NCI-H1694 treated with DMSO at 0.1 percent for 48 hours (cell line): ENCODE results near the gene DPY19L3.
"Not testable (repeated sequence)": the region's sequence is repeated elsewhere in the genome, so short reads cannot be mapped to it uniquely, and the experiment has no call there.

Source experiments
- DNase-seq: peaks from one replicate; lab custom pipeline; 2025; lab: John Stamatoyannopoulos, UW

Gene DPY19L3

DNA sequence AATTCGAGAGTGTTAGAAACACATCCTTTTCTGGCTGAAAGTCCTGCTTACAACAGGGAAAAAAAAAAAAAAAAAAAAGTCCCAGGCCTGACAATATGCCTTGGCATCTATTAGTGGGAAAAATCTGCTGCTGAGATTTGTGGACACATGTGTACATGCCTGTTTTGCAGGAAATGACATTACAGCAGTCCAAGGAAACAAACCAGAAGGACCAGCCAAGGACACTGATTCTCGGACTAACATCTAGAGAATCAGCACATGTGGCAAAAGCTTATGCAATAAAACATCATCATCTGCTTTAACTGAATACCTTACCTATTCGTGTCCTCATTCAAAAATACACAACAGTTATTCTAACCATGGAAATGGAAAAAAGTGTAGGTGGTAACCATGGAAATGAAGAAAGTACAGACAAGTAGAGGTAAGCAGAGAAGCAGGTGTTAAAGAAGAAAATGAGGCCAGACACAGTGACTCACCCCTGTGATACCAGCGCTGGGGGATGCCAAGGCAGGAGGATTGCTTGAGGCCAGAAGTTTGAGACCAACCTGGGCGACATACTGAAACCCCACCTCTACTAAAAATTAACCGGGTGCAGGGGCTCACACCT, 9.4 kb upstream of the DPY19L3 start:
- no peak for DNase-seq

GRCh38 chr19:32397671-32398101, 7.9 kb upstream of the DPY19L3 start:
- no peak for DNase-seq

- DNase-seq, result no peak
Observed at GRCh38 chr19:32401992-32402391, 3.6 kb upstream of the DPY19L3 start.

GRCh38 chr19:32403291-32403995, 2.1 kb upstream of the DPY19L3 start:
- DNase-seq, result no peak

- no peak for DNase-seq
Observed at GRCh38 chr19:32404213-32404932, 1.2 kb upstream of the DPY19L3 start.

DNA sequence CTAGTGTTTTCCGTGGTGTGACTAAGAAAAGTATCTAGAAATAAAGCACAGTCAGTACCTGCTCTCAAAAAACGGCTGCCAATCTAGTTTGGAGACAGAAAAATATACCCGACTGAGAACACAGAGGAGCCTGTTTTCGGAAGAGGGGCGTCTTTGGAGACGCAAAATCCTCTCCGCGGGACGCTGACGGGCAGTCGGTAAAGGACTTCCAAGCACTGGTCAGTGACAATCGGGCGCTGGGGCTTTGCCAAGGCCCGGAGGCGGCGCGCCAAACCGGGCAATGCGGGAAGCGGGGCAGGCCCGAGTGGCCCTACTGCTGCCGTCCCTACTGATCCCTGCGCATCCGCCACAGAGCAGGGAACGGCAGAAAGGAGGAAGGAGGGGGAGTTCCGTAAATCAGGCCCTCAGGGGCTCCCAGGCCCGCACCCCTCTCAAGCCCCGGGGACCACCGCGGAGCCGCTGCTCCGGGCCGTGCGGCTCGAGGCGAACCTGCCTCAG, 588 bp upstream of the DPY19L3 start:
- no peak for DNase-seq

GRCh38 chr19:32406161-32407003, 812 bp downstream of the DPY19L3 start:
- DNase-seq, result no peak

DNA sequence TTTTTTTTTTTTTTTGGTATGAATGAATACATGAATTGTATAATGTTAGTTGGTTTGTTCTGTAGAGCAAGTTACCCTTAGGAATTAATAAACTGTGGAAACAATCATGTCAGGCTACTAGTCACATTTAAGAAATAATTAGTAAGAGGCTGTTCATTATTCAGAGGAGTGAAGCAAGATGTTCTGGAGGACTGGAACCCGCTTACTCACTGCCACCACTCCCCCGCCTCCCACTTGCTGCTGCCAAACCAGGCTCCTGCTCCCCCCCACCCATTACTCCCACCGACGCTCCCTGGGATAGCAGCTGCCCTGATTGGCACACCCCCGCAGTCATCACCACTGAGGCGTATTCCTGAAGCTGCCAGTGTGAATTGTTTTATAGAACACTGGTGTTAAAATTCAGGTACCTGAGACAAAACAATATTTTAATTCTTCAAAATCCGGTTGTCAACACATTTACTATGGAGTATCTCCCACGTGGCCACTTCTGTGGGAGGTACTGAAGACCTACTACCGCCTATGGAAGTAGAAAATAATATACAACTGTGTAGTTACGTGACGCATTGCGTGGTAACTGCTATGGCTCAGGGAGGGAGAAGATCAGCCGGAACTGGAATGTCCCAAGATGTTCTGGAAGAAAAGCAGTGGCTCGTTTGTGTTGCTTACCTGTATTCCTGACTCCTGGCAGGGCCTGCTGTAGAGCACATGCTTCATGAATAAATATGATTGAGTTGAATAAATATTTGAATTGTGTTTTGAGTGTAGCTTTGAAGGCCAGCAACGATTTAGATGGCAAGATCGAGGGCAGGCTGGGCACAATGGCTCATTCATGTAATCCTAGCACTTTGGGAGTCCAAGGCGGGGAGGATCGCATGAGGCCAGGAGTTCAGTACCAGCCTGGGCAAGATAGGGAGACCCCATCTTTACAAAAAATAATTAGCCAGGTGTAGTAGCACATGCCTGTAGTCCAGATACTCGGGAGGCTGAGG, 1.7 kb downstream of the DPY19L3 start:
- DNase-seq, result peak; percentile 50

- DNase-seq, result no peak
Observed at GRCh38 chr19:32415246-32415645, 9.7 kb downstream of the DPY19L3 start.

- no peak for DNase-seq
Observed at GRCh38 chr19:32415669-32416068, 10.1 kb downstream of the DPY19L3 start.

- no peak for DNase-seq
Observed at GRCh38 chr19:32416749-32417456, 11.3 kb downstream of the DPY19L3 start.

GRCh38 chr19:32418155-32418554, 12.6 kb downstream of the DPY19L3 start:
- DNase-seq, result peak; percentile 11

DNA sequence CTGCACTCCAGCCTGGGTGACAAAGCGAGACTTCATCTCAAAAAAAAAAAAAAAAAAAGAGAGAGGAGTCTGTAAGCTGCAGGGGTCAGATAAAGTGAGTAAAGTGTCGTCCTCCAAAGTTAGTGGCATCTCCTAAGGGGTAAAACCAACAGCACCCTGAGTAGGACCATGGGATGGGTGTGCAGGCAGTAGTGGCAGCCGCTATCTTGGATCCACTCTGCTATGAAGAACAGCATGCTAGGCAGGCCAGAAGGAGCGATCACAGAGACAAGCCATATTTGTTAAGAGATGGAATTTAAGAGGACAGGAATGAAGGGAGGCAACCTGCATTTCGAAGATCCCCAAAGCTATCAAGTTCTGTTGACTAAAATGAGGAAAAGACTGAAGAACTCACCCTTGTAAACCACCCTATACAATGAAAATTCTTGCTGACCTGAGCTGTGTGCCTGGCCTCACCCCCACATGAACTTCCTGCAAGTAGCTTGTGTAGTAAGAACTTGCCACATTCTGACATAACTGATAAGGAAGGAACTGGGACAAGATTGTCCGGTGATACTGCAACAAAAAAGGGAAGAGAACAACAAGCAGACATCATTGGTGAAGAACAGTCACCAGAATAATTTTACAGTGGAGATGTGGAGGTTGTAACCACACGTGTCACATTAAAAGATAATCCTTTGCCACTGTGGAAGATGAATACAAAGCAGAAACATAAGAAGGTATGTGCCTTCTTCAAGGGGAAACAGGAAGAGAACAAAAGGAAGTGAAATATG, 16.2 kb downstream of the DPY19L3 start:
- no peak for DNase-seq

DNA sequence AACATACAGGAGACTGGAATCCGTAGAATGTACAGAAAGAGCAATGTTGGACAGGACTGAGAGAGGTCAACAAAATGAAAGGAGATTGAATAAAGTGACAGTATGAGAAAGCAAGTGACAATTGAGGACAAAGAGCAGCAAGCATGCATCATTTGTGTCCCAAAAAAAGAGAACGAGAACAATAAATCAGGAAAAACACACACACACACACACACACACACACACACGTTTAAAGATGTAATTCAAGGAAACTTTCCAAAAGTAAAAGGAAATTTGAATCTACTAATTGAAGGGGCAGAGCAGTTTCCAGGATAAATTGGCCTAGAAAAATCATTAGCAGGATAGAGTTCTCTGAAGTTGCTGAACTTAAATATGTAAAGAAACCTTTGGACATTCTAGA, 16.9 kb downstream of the DPY19L3 start:
- no peak for DNase-seq

DNA sequence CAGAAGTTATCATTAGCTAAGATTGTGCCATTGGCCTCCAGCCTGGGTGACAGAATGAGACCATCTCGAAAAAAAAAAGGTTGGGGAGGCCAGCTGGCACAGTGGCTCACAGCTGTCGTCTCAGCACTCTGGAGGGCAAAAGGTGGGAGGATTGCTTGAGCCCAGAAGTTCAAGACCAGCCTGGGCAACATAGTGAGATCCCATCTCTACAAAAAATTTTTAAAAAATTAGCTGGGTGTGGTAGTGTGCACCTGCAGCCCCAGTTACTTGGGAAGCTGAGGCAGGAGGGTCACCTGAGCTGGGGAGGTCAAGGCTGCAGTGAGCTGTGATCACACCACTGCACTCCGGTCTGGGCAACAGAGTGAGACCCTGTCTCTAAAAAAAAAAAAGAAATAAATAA, 18.4 kb downstream of the DPY19L3 start:
- DNase-seq, result not testable (repeated sequence)

- DNase-seq, result peak; percentile 93
Observed at GRCh38 chr19:32427536-32427935, 22.0 kb downstream of the DPY19L3 start.

GRCh38 chr19:32436692-32437091, 31.1 kb downstream of the DPY19L3 start:
- no peak for DNase-seq

- DNase-seq, result no peak
Observed at GRCh38 chr19:32437096-32437495, 31.5 kb downstream of the DPY19L3 start.

DNA sequence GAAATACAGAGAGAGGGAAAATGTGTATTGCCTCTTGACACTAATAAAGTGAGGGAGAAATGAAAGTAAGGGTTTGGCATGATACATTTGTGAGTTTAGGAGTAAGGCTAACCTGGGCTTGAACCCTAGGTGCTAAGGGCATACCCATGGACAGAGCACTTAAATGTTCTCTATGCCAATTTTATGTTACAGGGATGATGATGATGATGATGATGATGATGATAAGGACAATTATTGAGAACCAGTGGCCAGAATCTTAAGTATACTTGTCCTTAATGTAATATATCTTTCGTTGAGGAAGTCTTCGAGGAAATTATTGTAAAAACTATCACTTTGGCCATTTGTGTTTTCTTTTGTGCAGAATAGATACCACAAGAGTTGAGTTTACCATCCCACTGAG, 33.2 kb downstream of the DPY19L3 start:
- DNase-seq, result no peak
